BJ (cell line): Measurements from ENCODE around the gene LAMTOR4. TPM values are rescaled to one million over a fixed set of nuclear protein-coding genes. Genes with fewer than 3 reads are reported as not detected.

ENCODE experiments used
- CTCF ChIA-PET: fragments of 350-600 bp; formaldehyde crosslinking; extraction: SDS; loops from one replicate; lab custom pipeline; 2021; ENCODE audit warnings: antibody characterized with exemption, inconsistent platforms; lab: Yijun Ruan, JAX
- POLR2A ChIA-PET: fragments of 300-600 bp; sonication (Branson Sonifier 250); formaldehyde crosslinking; extraction: SDS; loops from one replicate; lab custom pipeline; 2021; ENCODE audit warnings: antibody characterized with exemption; lab: Charles Lee
- DNase-seq: peaks from one replicate; pipeline ENCODE4 v3.0.0-alpha.2; 2011; ENCODE audit warnings: low read depth
- H3K27me3 ChIP-seq: 2 replicates; pipeline ENCODE4 v1.6.0; 2011; ENCODE audit warnings: low read length; ENCODE audit not compliant: control insufficient read depth, insufficient read depth
- H3K36me3 ChIP-seq: 2 replicates; pipeline ENCODE4 v1.5.1; 2011; ENCODE audit warnings: low read length; ENCODE audit not compliant: control insufficient read depth, insufficient read depth
- H3K4me3 ChIP-seq: 2 replicates; pipeline ENCODE4 v1.5.1; 2011; ENCODE audit warnings: low read depth, mild to moderate bottlenecking, control low read depth, low read length
- CTCF ChIP-seq: IDR thresholded peaks from 2 replicates; pipeline ENCODE4 v1.5.1; 2011; ENCODE audit warnings: low read depth, mild to moderate bottlenecking, control low read depth, inconsistent platforms, low read length, moderate library complexity; ENCODE audit not compliant: insufficient read depth
- polyA plus RNA-seq: library from polyadenylated mRNA; depleted of rRNA; stranded (reverse); fragments of >200 nt; gene quantifications from 2 replicates; pipeline ENCODE4 v1.2.3, GENCODE V29; 2011

The LAMTOR4 gene
- polyA plus RNA-seq, 1 experiment: 193 TPM

GRCh38 chr7:100153708-100154535, 5.2 kb downstream of the LAMTOR4 start:
- DNase-seq: no peak
- Histone ChIP-seq H3K4me3 (no peak overlapping the region), H3K36me3 (peaks cover 11% of the 10 kb centered on the region), H3K27me3 (no peaks in the 10 kb centered on the region)
- POLR2A ChIA-PET: no interaction called here
- CTCF ChIA-PET: interaction anchor here (1.1 kb wide), 1 partner anchor 21 kb away, joined by 7 read pairs; no protein-coding TSS in a partner anchor
- TF ChIP-seq CTCF: no peak

- no peak for DNase-seq
- Histone ChIP-seq H3K36me3 (peaks cover 11% of the 10 kb centered on the region), H3K4me3 (no peak overlapping the region), H3K27me3 (no peaks in the 10 kb centered on the region)
- ChIA-PET CTCF (interaction anchor here (0.5 to 1.8 kb wide), 3 partner anchors 22 to 551 kb away, joined by 3 to 7 read pairs (median 6); no protein-coding TSS in a partner anchor), POLR2A (no interaction called here)
- TF ChIP-seq CTCF: no peak
Measured at GRCh38 chr7:100154651-100155491, 6.2 kb downstream of the LAMTOR4 start.

GRCh38 chr7:100155553-100156317, 7.0 kb downstream of the LAMTOR4 start:
- CTCF ChIA-PET: interaction anchor here (0.5 to 1.8 kb wide), 2 partner anchors 23 to 552 kb away, joined by 3 to 6 read pairs; no protein-coding TSS in a partner anchor
- no peak for TF ChIP-seq CTCF

GRCh38 chr7:100156331-100157068, 7.8 kb downstream of the LAMTOR4 start:
- CTCF ChIA-PET: interaction anchor here (0.8 to 1.8 kb wide), 3 partner anchors 8 to 24 kb away, joined by 3 to 6 read pairs (median 3); partner anchors contain the start of gene LAMTOR4
- POLR2A ChIA-PET: no interaction called here
- no peak for TF ChIP-seq CTCF
- DNase-seq: no peak
- Histone ChIP-seq H3K4me3 (no peak overlapping the region), H3K36me3 (peaks cover 11% of the 10 kb centered on the region), H3K27me3 (no peaks in the 10 kb centered on the region)

More at GRCh38 chr7:100155553-100156317, 7.0 kb downstream of the LAMTOR4 start:
- no peak overlapping the region for H3K4me3 ChIP-seq
- H3K27me3 ChIP-seq: no peaks in the 10 kb centered on the region
- H3K36me3 ChIP-seq: peaks cover 11% of the 10 kb centered on the region
- POLR2A ChIA-PET: no interaction called here
- DNase-seq: no peak
